Activated CD8-positive, alpha-beta memory T cell treated with anti-CD3 and anti-CD28 coated beads, Interleukin-2, amount 50 U/mL, for 4 hours (primary cell): ENCODE results near the gene CUX1.
"Not testable (repeated sequence)": the region's sequence is repeated elsewhere in the genome, so short reads cannot be mapped to it uniquely, and the experiment has no call there.

ENCODE experiments used
- DNase-seq: peaks from one replicate; pipeline ENCODE4 v3.0.0-alpha.2; 2020

Gene CUX1

GRCh38 chr7:101919363-101920115, 102.1 kb downstream of the CUX1 start:
- DNase-seq, result no peak

- no peak for DNase-seq
Measured at GRCh38 chr7:101921061-101921460, 103.6 kb downstream of the CUX1 start.

GRCh38 chr7:101921546-101922489, 104.4 kb downstream of the CUX1 start:
- DNase-seq, result not testable (repeated sequence)

- no peak for DNase-seq
Measured at GRCh38 chr7:101922631-101923601, 105.5 kb downstream of the CUX1 start.

GRCh38 chr7:101923602-101923985, 106.2 kb downstream of the CUX1 start:
- DNase-seq, result no peak

GRCh38 chr7:101924171-101924570, 106.7 kb downstream of the CUX1 start:
- DNase-seq, result no peak

GRCh38 chr7:101926265-101926664, 108.8 kb downstream of the CUX1 start:
- no peak for DNase-seq

GRCh38 chr7:101927389-101927788, 110.0 kb downstream of the CUX1 start:
- DNase-seq, result no peak

- DNase-seq, result no peak
Measured at GRCh38 chr7:101927802-101928201, 110.4 kb downstream of the CUX1 start.

- no peak for DNase-seq
Measured at GRCh38 chr7:101929256-101929655, 111.8 kb downstream of the CUX1 start.

- DNase-seq, result not testable (repeated sequence)
Measured at GRCh38 chr7:101929911-101930310, 112.5 kb downstream of the CUX1 start.

- DNase-seq, result no peak
Measured at GRCh38 chr7:101932083-101932482, 114.7 kb downstream of the CUX1 start.

GRCh38 chr7:101933028-101933427, 115.6 kb downstream of the CUX1 start:
- DNase-seq, result no peak

GRCh38 chr7:101933688-101934121, 116.3 kb downstream of the CUX1 start:
- no peak for DNase-seq

GRCh38 chr7:101934618-101935017, 117.2 kb downstream of the CUX1 start:
- no peak for DNase-seq

GRCh38 chr7:101935521-101936141, 118.2 kb downstream of the CUX1 start:
- no peak for DNase-seq

- no peak for DNase-seq
Measured at GRCh38 chr7:101936223-101936610, 118.8 kb downstream of the CUX1 start.

- no peak for DNase-seq
Measured at GRCh38 chr7:101936611-101937231, 119.3 kb downstream of the CUX1 start.

GRCh38 chr7:101937717-101938514, 120.5 kb downstream of the CUX1 start:
- no peak for DNase-seq

GRCh38 chr7:101939136-101939695, 121.8 kb downstream of the CUX1 start:
- no peak for DNase-seq

- no peak for DNase-seq
Measured at GRCh38 chr7:101940151-101940550, 122.7 kb downstream of the CUX1 start.
